AG09309 (cell line): ENCODE results near the gene ADAP1.

Experiments
- DNase-seq: peaks from one replicate; pipeline ENCODE4 v3.0.0-alpha.2; 2010; ENCODE audit warnings: low read depth
- H3K4me3 ChIP-seq: 2 replicates; pipeline ENCODE4 v1.5.1; 2011; ENCODE audit warnings: mild to moderate bottlenecking, low read depth, low read length, moderate library complexity; ENCODE audit not compliant: control insufficient read depth
- CTCF ChIP-seq: IDR thresholded peaks from 2 replicates; pipeline ENCODE4 v1.5.1; 2011; ENCODE audit warnings: mild to moderate bottlenecking, low read depth, low read length, inconsistent platforms; ENCODE audit not compliant: insufficient read depth, control insufficient read depth; ENCODE audit errors: missing control alignments

ADAP1 gene

GRCh38 chr7:997404-998395 is 43.2 kb upstream of the ADAP1 start:
- no peak for TF ChIP-seq CTCF
- DNase-seq = no peak
- H3K4me3 ChIP-seq = no peak overlapping the region

- no peak for TF ChIP-seq CTCF
- no peak for DNase-seq
- no peak overlapping the region for H3K4me3 ChIP-seq
These were observed 41.8 kb upstream of the ADAP1 start for GRCh38 chr7:996079-996872.

GRCh38 chr7:995571-995970 is 41.1 kb upstream of the ADAP1 start:
- TF ChIP-seq CTCF = no peak
- H3K4me3 ChIP-seq = no peak overlapping the region
- no peak for DNase-seq

GRCh38 chr7:994592-995308 is 40.3 kb upstream of the ADAP1 start:
- no peak overlapping the region for H3K4me3 ChIP-seq
- DNase-seq = no peak
- no peak for TF ChIP-seq CTCF

- no peak overlapping the region for H3K4me3 ChIP-seq
- DNase-seq = peak; percentile 82
- TF ChIP-seq CTCF = peak; percentile 100
These were observed 38.5 kb upstream of the ADAP1 start for GRCh38 chr7:992709-993607.
